HG03520 (cell line): Measurements from ENCODE around the gene AQP5.

Source experiments
- ATAC-seq: cut with Tn5 transposase; IDR thresholded peaks from one replicate; pipeline ENCODE4 v1.9.1; 2021; ENCODE audit warnings: mild to moderate bottlenecking, moderate library complexity; ENCODE audit not compliant: unreplicated experiment

AQP5 gene

GRCh38 chr12:49949866-49950265 lies 11.8 kb upstream of the AQP5 start:
- no peak for ATAC-seq

- no peak for ATAC-seq
Observed at GRCh38 chr12:49950273-49951251, 11.1 kb upstream of the AQP5 start, which contains the start of gene AQP2. Gene AQP2, plus strand, starts transcription at chr12:49950737. Its CDS starts 94 bp downstream, at chr12:49950831.

- ATAC-seq = no peak
Observed at GRCh38 chr12:49951411-49952240, 10.0 kb upstream of the AQP5 start.

GRCh38 chr12:49952391-49953055 lies 9.1 kb upstream of the AQP5 start:
- no peak for ATAC-seq

- ATAC-seq = no peak
Observed at GRCh38 chr12:49953151-49953550, 8.5 kb upstream of the AQP5 start.

GRCh38 chr12:49953961-49954846 lies 7.5 kb upstream of the AQP5 start:
- ATAC-seq = no peak

GRCh38 chr12:49954863-49955830 lies 6.5 kb upstream of the AQP5 start:
- no peak for ATAC-seq

GRCh38 chr12:49955899-49956662 lies 5.6 kb upstream of the AQP5 start:
- ATAC-seq = no peak

- ATAC-seq = no peak
Observed at GRCh38 chr12:49956663-49957569, 4.8 kb upstream of the AQP5 start.

- no peak for ATAC-seq
Observed at GRCh38 chr12:49957570-49957967, 4.1 kb upstream of the AQP5 start.

GRCh38 chr12:49959685-49960473 lies 1.8 kb upstream of the AQP5 start:
- no peak for ATAC-seq

- no peak for ATAC-seq
Observed at GRCh38 chr12:49960474-49961110, 1.1 kb upstream of the AQP5 start.

GRCh38 chr12:49961993-49962764 lies 507 bp downstream of the AQP5 start:
- ATAC-seq = no peak

GRCh38 chr12:49962861-49963765 lies 1.4 kb downstream of the AQP5 start:
- no peak for ATAC-seq
